PC-9 (cell line): ENCODE measurements around the gene LRRC39. TPM values are rescaled to one million over a fixed set of nuclear protein-coding genes. Genes with fewer than 3 reads are reported as not detected.

Experiments used
- BruUV-seq: library from RNA; stranded (reverse); fragments of 400-500 nt; replicated peaks from 2 replicates; lab custom pipeline; 2021; lab: Mats Ljungman, UMichigan
- CTCF ChIA-PET: fragments of 300-600 bp; sonication (Branson Sonifier 250); formaldehyde crosslinking; loops from one replicate; lab custom pipeline; 2022; ENCODE audit warnings: antibody characterized with exemption; lab: Charles Lee
- POLR2A ChIA-PET: fragments of 300-600 bp; sonication (Branson Sonifier 250); formaldehyde crosslinking; loops from one replicate; lab custom pipeline; 2022; ENCODE audit warnings: antibody characterized with exemption; ENCODE audit not compliant: unreplicated experiment; lab: Charles Lee
- DNase-seq, 2 experiments: peaks; one replicate each; pipeline versions ENCODE4 v3.0.0 to v3.0.0-alpha.2; 2015 to 2022; ENCODE audit warnings: mixed read lengths in 1 of 2
- H2AFZ ChIP-seq: fragments of 200-600 bp; sonication (generic); 2 replicates; pipeline ENCODE4 v1.8.1; 2017; ENCODE audit warnings: antibody characterized with exemption
- H3F3A ChIP-seq: fragments of 200-600 bp; sonication (generic); 2 replicates; pipeline ENCODE4 v1.8.1; 2017; ENCODE audit warnings: antibody characterized with exemption, mild to moderate bottlenecking, low read depth; ENCODE audit not compliant: insufficient read depth
- H3K27ac ChIP-seq: fragments of 200-600 bp; sonication (generic); 2 replicates; pipeline ENCODE4 v1.6.1; 2016; ENCODE audit warnings: mixed run types
- H3K27me3 ChIP-seq: fragments of 200-600 bp; sonication (generic); 2 replicates; pipeline ENCODE4 v1.6.1; 2016; ENCODE audit warnings: low read depth, mixed run types; ENCODE audit not compliant: insufficient read depth
- H3K36me3 ChIP-seq: fragments of 200-600 bp; sonication (generic); 2 replicates; pipeline ENCODE4 v1.6.1; 2016; ENCODE audit warnings: low read depth, mixed run types
- H3K4me1 ChIP-seq: fragments of 200-600 bp; sonication (generic); replicated peaks from 2 replicates; pipeline ENCODE4 v1.6.1; 2016; ENCODE audit warnings: mixed run types; ENCODE audit not compliant: insufficient read depth
- H3K4me2 ChIP-seq: fragments of 200-600 bp; sonication (generic); 2 replicates; pipeline ENCODE4 v1.6.1; 2017; ENCODE audit warnings: mixed run types
- H3K4me3 ChIP-seq: fragments of 200-600 bp; sonication (generic); 2 replicates; pipeline ENCODE4 v1.6.1; 2016; ENCODE audit warnings: mixed run types
- H3K79me2 ChIP-seq: fragments of 200-600 bp; sonication (generic); 2 replicates; pipeline ENCODE4 v1.6.1; 2017; ENCODE audit warnings: low read depth, mixed run types
- H3K9me2 ChIP-seq: fragments of 200-600 bp; sonication (generic); 2 replicates; pipeline ENCODE4 v1.8.1; 2017; ENCODE audit warnings: mild to moderate bottlenecking; ENCODE audit not compliant: insufficient read depth
- H3K9me3 ChIP-seq: fragments of 200-600 bp; sonication (generic); 2 replicates; pipeline ENCODE4 v1.8.1; 2016; ENCODE audit warnings: low read depth; ENCODE audit not compliant: insufficient read depth
- H4K20me1 ChIP-seq: fragments of 200-600 bp; sonication (generic); 2 replicates; pipeline ENCODE4 v1.8.1; 2017; ENCODE audit not compliant: insufficient read depth
- CTCF ChIP-seq: fragments of 200-600 bp; sonication (generic); conservative IDR thresholded peaks from 2 replicates; pipeline ENCODE4 v1.6.1; 2017; ENCODE audit warnings: mixed run types, antibody characterized with exemption, mild to moderate bottlenecking, moderate library complexity
- EZH2 ChIP-seq: fragments of 200-600 bp; sonication (generic); IDR thresholded peaks from 2 replicates; pipeline ENCODE4 v1.8.0; 2017; ENCODE audit warnings: antibody characterized with exemption, low read depth
- intact Hi-C: fragments of 100-400 bp; cut with micrococcal nuclease; formaldehyde crosslinking; loops from one replicate; pipeline ENCODE4 v1.10.0; 2022; ENCODE audit not compliant: unreplicated experiment
- total RNA-seq: library from RNA; stranded (reverse); gene quantifications from 2 replicates; pipeline ENCODE4 v1.2.3, GENCODE V29; 2021

Gene LRRC39
- total RNA-seq, 1 experiment from 2014 or later, result 0.85 TPM

- no peak for TF ChIP-seq CTCF
- TF ChIP-seq EZH2, result no peak
These were observed 41.4 kb upstream of the LRRC39 start for GRCh38 chr1:100219457-100219856.

GRCh38 chr1:100217834-100218233 is 39.8 kb upstream of the LRRC39 start:
- Histone ChIP-seq H3K4me2 (no peak overlapping the region), H3K36me3 (peaks cover 16% of the 10 kb centered on the region; the same call in 1 of the 2 replicates), H3K9me3 (no peaks in the 10 kb centered on the region), H3K27ac (no peak overlapping the region), H3K4me3 (no peak overlapping the region), H4K20me1 (no peaks in the 10 kb centered on the region), H3K9me2 (no peaks in the 10 kb centered on the region), H2AFZ (no peak overlapping the region), H3K79me2 (no peaks in the 10 kb centered on the region), H3K4me1 (no peaks in the 10 kb centered on the region), H3F3A (no peaks in the 10 kb centered on the region), H3K27me3 (no peaks in the 10 kb centered on the region)
- DNase-seq, result no peak
- BruUV-seq, result no TSS peak
- intact Hi-C loops, result no loop called here
- CTCF ChIA-PET, result no interaction called here
- TF ChIP-seq EZH2 (no peak), CTCF (no peak)
- POLR2A ChIA-PET, result interaction anchor here (0.6 kb wide), 2 partner anchors 115 to 712 kb away, joined by 4 read pairs; no protein-coding TSS in a partner anchor

More at GRCh38 chr1:100219457-100219856, 41.4 kb upstream of the LRRC39 start:
- intact Hi-C loops, result no loop called here
- H3K36me3 ChIP-seq, result peaks cover 16% of the 10 kb centered on the region; the same call in 1 of the 2 replicates
- H3K4me3 ChIP-seq, result no peak overlapping the region
- H3K4me1 ChIP-seq, result no peaks in the 10 kb centered on the region
- H3F3A ChIP-seq, result no peaks in the 10 kb centered on the region
- no peaks in the 10 kb centered on the region for H3K9me3 ChIP-seq
- no peaks in the 10 kb centered on the region for H3K27me3 ChIP-seq
- no peak overlapping the region for H3K4me2 ChIP-seq
- ChIA-PET CTCF (no interaction called here), POLR2A (no interaction called here)
- DNase-seq, result no peak
- H3K79me2 ChIP-seq, result no peaks in the 10 kb centered on the region
- BruUV-seq, result no TSS peak
- no peaks in the 10 kb centered on the region for H4K20me1 ChIP-seq
- no peak overlapping the region for H3K27ac ChIP-seq
- H3K9me2 ChIP-seq, result no peaks in the 10 kb centered on the region
- no peak overlapping the region for H2AFZ ChIP-seq

GRCh38 chr1:100215101-100215500 is 37.0 kb upstream of the LRRC39 start:
- H3K4me2 ChIP-seq, result no peak overlapping the region
- ChIA-PET CTCF (no interaction called here), POLR2A (interaction anchor here (0.6 kb wide), 1 partner anchor 35 kb away, joined by 5 read pairs; the partner anchor contains the start of gene DBT)
- H3F3A ChIP-seq, result no peaks in the 10 kb centered on the region
- H4K20me1 ChIP-seq, result no peaks in the 10 kb centered on the region
- no peak for DNase-seq
- intact Hi-C loops, result no loop called here
- H3K4me1 ChIP-seq, result no peaks in the 10 kb centered on the region
- H2AFZ ChIP-seq, result no peak overlapping the region
- H3K27me3 ChIP-seq, result no peaks in the 10 kb centered on the region
- no peaks in the 10 kb centered on the region for H3K79me2 ChIP-seq
- BruUV-seq, result no TSS peak
- H3K9me3 ChIP-seq, result no peaks in the 10 kb centered on the region
- no peaks in the 10 kb centered on the region for H3K9me2 ChIP-seq
- TF ChIP-seq EZH2 (no peak), CTCF (no peak)
- H3K4me3 ChIP-seq, result no peak overlapping the region
- no peak overlapping the region for H3K27ac ChIP-seq
- H3K36me3 ChIP-seq, result peaks cover 26% of the 10 kb centered on the region; the same call in 1 of the 2 replicates
